SK-N-SH (cell line): Measurements from ENCODE around the gene WASF3. TPM values are rescaled to one million over a fixed set of nuclear protein-coding genes. Genes with fewer than 3 reads are reported as not detected.

Experiments
- CTCF ChIA-PET: fragments of 300-600, 350-600 bp; formaldehyde crosslinking; extraction: SDS; loops from one replicate; lab custom pipeline; 2021; lab: Yijun Ruan, JAX
- POLR2A ChIA-PET: fragments of 350-600 bp; sonication (Branson Sonifier 250); formaldehyde crosslinking; extraction: SDS; loops from one replicate; lab custom pipeline; 2020; ENCODE audit warnings: antibody characterized with exemption, inconsistent platforms; lab: Yijun Ruan, JAX
- DNase-seq: peaks from one replicate; pipeline ENCODE4 v3.0.0; 2012
- H2AFZ ChIP-seq: fragments of 200-600 bp; sonication (generic); 2 replicates; pipeline ENCODE4 v1.8.1; 2016; ENCODE audit warnings: antibody characterized with exemption, mild to moderate bottlenecking, low read depth
- H3F3A ChIP-seq: fragments of 200-600 bp; sonication (generic); replicated peaks from 2 replicates; pipeline ENCODE3; 2016; ENCODE audit warnings: antibody characterized with exemption, mild to moderate bottlenecking; ENCODE audit not compliant: insufficient read depth
- H3K27ac ChIP-seq, 2 experiments: fragments of 200-500 bp in 1 of 2; fragments of 200-600 bp in 1 of 2; sonication (Bioruptor generic) in 1 of 2; sonication (generic), shearing (Covaris generic) in 1 of 2; 2 replicates each; pipeline versions ENCODE4 v1.5.1 to v1.6.1; 2014 to 2016; ENCODE audit warnings: low read depth in 2 of 2, inconsistent platforms in 1 of 2, low read length in 1 of 2, mild to moderate bottlenecking in 1 of 2, mixed read lengths in 1 of 2
- H3K27me3 ChIP-seq: fragments of 200-600 bp; sonication (generic), shearing (Covaris generic); 2 replicates; pipeline ENCODE4 v1.6.1; 2016; ENCODE audit warnings: mixed run types; ENCODE audit not compliant: insufficient read depth
- H3K36me3 ChIP-seq, 2 experiments: fragments of 200-500 bp in 1 of 2; fragments of 200-600 bp in 1 of 2; sonication (Bioruptor generic) in 1 of 2; sonication (generic) in 1 of 2; replicated peaks in 1 of 2; 2 replicates each; pipeline versions ENCODE3 to v1.5.1; 2014 to 2016; ENCODE audit warnings: low read length in 1 of 2, mild to moderate bottlenecking in 1 of 2; ENCODE audit not compliant: insufficient read depth in 2 of 2, control insufficient read depth in 1 of 2
- H3K4me1 ChIP-seq, 2 experiments: fragments of 200-500 bp in 1 of 2; fragments of 200-600 bp in 1 of 2; sonication (Bioruptor generic) in 1 of 2; sonication (generic), shearing (Covaris generic) in 1 of 2; 2 replicates each; pipeline versions ENCODE4 v1.5.1 to v1.6.1; 2014 to 2016; ENCODE audit warnings: low read depth in 1 of 2, low read length in 1 of 2, mixed run types in 1 of 2; ENCODE audit not compliant: insufficient read depth in 2 of 2, control insufficient read depth in 1 of 2
- H3K4me2 ChIP-seq: fragments of 200-600 bp; sonication (generic), shearing (Covaris generic); 2 replicates; pipeline ENCODE4 v1.6.1; 2017; ENCODE audit warnings: mixed run types
- H3K4me3 ChIP-seq, 2 experiments: fragments of 200-500 bp in 1 of 2; fragments of 200-600 bp in 1 of 2; sonication (Bioruptor generic) in 1 of 2; sonication (generic), shearing (Covaris generic) in 1 of 2; 2 replicates each; pipeline versions ENCODE4 v1.5.1 to v1.8.1; 2014 to 2016; ENCODE audit warnings: low read depth in 2 of 2, inconsistent platforms in 1 of 2, low read length in 1 of 2, mild to moderate bottlenecking in 1 of 2, mixed read lengths in 1 of 2, moderate library complexity in 1 of 2
- H3K79me2 ChIP-seq: fragments of 200-600 bp; sonication (generic); 2 replicates; pipeline ENCODE4 v1.8.1; 2017; ENCODE audit warnings: mild to moderate bottlenecking; ENCODE audit not compliant: insufficient read depth
- H3K9ac ChIP-seq: fragments of 200-600 bp; sonication (generic); 2 replicates; pipeline ENCODE4 v1.6.1; 2017; ENCODE audit warnings: mixed run types
- H3K9me2 ChIP-seq: fragments of 200-600 bp; sonication (generic); 2 replicates; pipeline ENCODE4 v1.6.1; 2017; ENCODE audit warnings: mixed run types
- H3K9me3 ChIP-seq: fragments of 200-600 bp; sonication (generic); 2 replicates; pipeline ENCODE4 v1.6.1; 2017; ENCODE audit warnings: mixed run types, mild to moderate bottlenecking, moderate library complexity
- H4K20me1 ChIP-seq: fragments of 200-600 bp; sonication (generic); 2 replicates; pipeline ENCODE4 v1.6.1; 2017; ENCODE audit warnings: mild to moderate bottlenecking, mixed run types; ENCODE audit not compliant: insufficient read depth
- FOSL2 ChIP-seq: IDR thresholded peaks from 2 replicates; pipeline ENCODE4 v1.4.0; 2012; ENCODE audit warnings: low read depth, mild to moderate bottlenecking, moderate library complexity, borderline replicate concordance
- FOXJ3 ChIP-seq: sonication (generic); formaldehyde crosslinking; IDR thresholded peaks from 2 replicates; pipeline ENCODE4 v1.5.1; 2020; ENCODE audit warnings: mild to moderate bottlenecking, missing genetic modification reagents
- FOXM1 ChIP-seq: IDR thresholded peaks from 2 replicates; pipeline ENCODE4 v1.4.0; 2012; ENCODE audit warnings: low read depth, mild to moderate bottlenecking
- MAX ChIP-seq: IDR thresholded peaks from 2 replicates; pipeline ENCODE4 v1.4.0; 2012; ENCODE audit warnings: low read depth
- MEF2A ChIP-seq: IDR thresholded peaks from 2 replicates; pipeline ENCODE4 v1.4.0; 2012; ENCODE audit warnings: low read depth, borderline replicate concordance
- MXI1 ChIP-seq: IDR thresholded peaks from 2 replicates; pipeline ENCODE4 v1.6.1; 2012; ENCODE audit warnings: mild to moderate bottlenecking, low read depth, low read length, improper control_type of control experiment
- NFIC ChIP-seq: IDR thresholded peaks from 2 replicates; pipeline ENCODE4 v1.4.0; 2012; ENCODE audit warnings: borderline replicate concordance
- POLR2AphosphoS5 ChIP-seq: IDR thresholded peaks from 2 replicates; pipeline ENCODE4 v1.6.1; 2012; ENCODE audit warnings: low read depth, low read length
- RFX5 ChIP-seq: IDR thresholded peaks from 2 replicates; pipeline ENCODE4 v1.6.1; 2012; ENCODE audit warnings: mild to moderate bottlenecking, improper control_type of control experiment, low read length
- ZBTB33 ChIP-seq: IDR thresholded peaks from 2 replicates; pipeline ENCODE4 v1.4.0; 2012; ENCODE audit warnings: low read depth, borderline replicate concordance
- WGBS: methylation state at CpG from one replicate; pipeline ENCODE4 v1.1.6; 2017; ENCODE audit warnings: low lambda C conversion rate; 5-methylcytosine and 5-hydroxymethylcytosine counted together
- polyA plus RNA-seq, 3 experiments: library from polyadenylated mRNA; depleted of rRNA; stranded (reverse); fragments of >200 nt; gene quantifications; 2 replicates each; pipeline ENCODE4 v1.2.3, GENCODE V29; 2012

WASF3 gene
- polyA plus RNA-seq, 1 of the 3 experiments (the other 2 are of a cell fraction) = 10.4 TPM

GRCh38 chr13:26557393-26558073, at the start of gene WASF3 (continued):
- TF ChIP-seq ZBTB33 (no peak), MEF2A (no peak)

GRCh38 chr13:26508885-26509284, 48.6 kb upstream of the WASF3 start:
- H3K79me2 ChIP-seq = no peaks in the 10 kb centered on the region
- no peaks in the 10 kb centered on the region for H3K36me3 ChIP-seq
- no peak for DNase-seq
- no peaks in the 10 kb centered on the region; the same call in 1 of the 2 replicates for H3K9me3 ChIP-seq
- H3K27me3 ChIP-seq = no peaks in the 10 kb centered on the region
- no peaks in the 10 kb centered on the region for H4K20me1 ChIP-seq
- no peak overlapping the region for H3K4me3 ChIP-seq
- no peaks in the 10 kb centered on the region for H3K4me1 ChIP-seq
- TF ChIP-seq FOXJ3 (no peak), FOSL2 (peak; percentile 9; the same call in 1 of the 2 replicates), NFIC (peak; percentile 41; the same call in 1 of the 2 replicates)
- no peak overlapping the region for H2AFZ ChIP-seq
- CTCF ChIA-PET = no interaction called here
- no peak overlapping the region for H3K9ac ChIP-seq
- no peaks in the 10 kb centered on the region for H3K9me2 ChIP-seq
- H3K27ac ChIP-seq = no peak overlapping the region
- POLR2A ChIA-PET = no interaction called here
- no peaks in the 10 kb centered on the region for H3F3A ChIP-seq
- H3K4me2 ChIP-seq = no peak overlapping the region
- 39% methylated on average over 4 of the region's 4 CpGs for WGBS

- Histone ChIP-seq H2AFZ (no peak overlapping the region), H4K20me1 (no peaks in the 10 kb centered on the region), H3K9me3 (no peaks in the 10 kb centered on the region; the same call in 1 of the 2 replicates), H3K9me2 (no peaks in the 10 kb centered on the region), H3K9ac (no peak overlapping the region), H3K4me2 (no peak overlapping the region), H3F3A (no peaks in the 10 kb centered on the region), H3K4me3 (no peak overlapping the region), H3K27me3 (no peaks in the 10 kb centered on the region), H3K4me1 (no peaks in the 10 kb centered on the region), H3K27ac (no peak overlapping the region), H3K36me3 (no peaks in the 10 kb centered on the region), H3K79me2 (no peaks in the 10 kb centered on the region)
- no peak for TF ChIP-seq FOXM1
- no peak for TF ChIP-seq RFX5
- TF ChIP-seq POLR2AphosphoS5 = no peak
- no peak for TF ChIP-seq MXI1
- no peak for TF ChIP-seq MAX
- POLR2A ChIA-PET = no interaction called here
- no peak for DNase-seq
- CTCF ChIA-PET = no interaction called here
- 77% methylated on average over 10 of the region's 10 CpGs for WGBS
These were observed 48.0 kb upstream of the WASF3 start for GRCh38 chr13:26509491-26509890.
